HG03442 (cell line): ENCODE data around the gene NIT1.
"Not testable (repeated sequence)": the region's sequence is repeated elsewhere in the genome, so short reads cannot be mapped to it uniquely, and the experiment has no call there.

Experiments
- ATAC-seq: cut with Tn5 transposase; IDR thresholded peaks from one replicate; pipeline ENCODE4 v1.9.1; 2021; ENCODE audit warnings: mild to moderate bottlenecking, moderate library complexity; ENCODE audit not compliant: unreplicated experiment

The NIT1 gene

GRCh38 chr1:161111527-161111926, 6.4 kb upstream of the NIT1 start:
- ATAC-seq, result no peak

DNA sequence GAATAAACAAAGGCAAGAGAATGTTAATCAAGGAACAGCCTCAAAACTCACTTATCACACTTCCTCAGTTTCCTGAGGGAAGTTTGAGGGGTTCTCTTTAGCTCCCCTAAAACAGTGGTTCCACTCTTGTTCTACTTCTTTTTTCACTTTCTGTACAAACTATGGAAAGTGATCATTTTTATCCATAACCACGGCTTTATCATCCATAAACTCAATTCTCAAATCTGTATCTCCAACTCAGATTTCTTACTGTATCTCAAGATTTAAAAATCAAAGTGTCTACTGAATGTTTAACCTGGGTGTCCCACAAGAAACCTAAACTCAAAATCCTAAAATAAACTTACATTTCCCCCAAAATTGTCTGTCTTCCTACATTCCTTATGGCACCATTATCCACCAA, 4.0 kb upstream of the NIT1 start:
- ATAC-seq, result no peak

DNA sequence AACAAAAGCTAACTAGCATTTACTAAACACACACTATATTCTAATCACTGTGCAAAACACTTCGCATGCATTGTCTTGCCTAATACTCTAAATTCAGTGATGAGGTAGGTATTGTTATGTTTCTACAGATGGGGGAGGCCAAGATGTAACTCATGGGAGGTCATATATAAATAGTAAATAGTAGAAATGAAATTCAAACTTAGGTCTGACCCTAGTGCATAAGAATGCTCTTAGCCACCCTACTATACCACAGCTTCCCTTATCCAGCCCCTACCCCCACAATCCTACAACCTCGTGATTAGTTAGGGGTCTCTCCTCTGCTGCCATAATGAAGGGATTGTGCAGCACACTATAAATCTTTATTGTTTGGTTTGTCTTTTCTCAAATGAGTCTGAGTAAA, 3.3 kb upstream of the NIT1 start:
- ATAC-seq, result no peak

DNA sequence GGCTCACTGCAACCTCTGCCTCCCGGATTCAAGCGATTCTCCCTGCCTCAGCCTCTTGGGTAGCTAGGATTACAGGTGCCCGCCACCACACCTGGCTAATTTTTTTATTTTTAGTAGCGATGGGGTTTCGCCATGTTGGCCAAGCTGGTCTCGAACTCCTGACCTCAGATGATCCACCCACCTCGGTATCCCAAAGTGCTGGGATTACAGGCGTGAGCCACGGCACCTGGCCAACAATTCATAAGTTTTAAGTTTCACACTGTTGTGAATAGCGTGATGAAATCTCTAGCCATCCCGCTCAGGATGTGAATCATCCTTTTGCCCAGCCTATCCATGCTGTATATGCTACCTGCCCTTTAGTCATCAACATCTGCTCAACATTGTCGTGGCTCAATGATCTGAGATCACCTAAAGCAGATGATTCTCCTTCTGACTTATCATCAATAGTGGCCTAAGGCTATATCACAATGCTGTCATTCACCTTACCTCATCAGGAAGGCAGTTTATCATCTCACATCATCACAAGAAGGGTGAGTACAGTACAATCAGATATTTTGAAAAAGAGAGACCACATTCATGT, 2.7 kb upstream of the NIT1 start:
- no peak for ATAC-seq

DNA sequence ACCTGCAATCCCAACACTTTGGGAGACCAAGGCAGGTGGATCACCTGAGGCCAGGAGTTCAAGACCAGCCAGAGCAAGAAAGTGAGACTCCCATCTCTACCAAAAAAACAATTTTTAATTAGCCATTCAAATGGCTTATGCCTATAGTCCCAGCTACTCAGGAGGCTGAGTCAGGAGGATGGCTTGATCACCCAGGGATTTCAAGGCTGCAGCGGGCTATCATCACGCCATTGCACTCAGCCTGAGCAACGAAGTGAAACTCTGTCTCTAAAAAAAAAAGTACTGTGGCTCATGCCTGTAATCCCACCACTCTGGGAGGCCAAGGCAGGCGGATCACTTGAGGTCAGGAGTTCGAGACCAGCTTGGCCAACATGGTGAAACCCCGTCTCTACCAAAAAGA, 1.9 kb upstream of the NIT1 start:
- ATAC-seq, result not testable (repeated sequence)

DNA sequence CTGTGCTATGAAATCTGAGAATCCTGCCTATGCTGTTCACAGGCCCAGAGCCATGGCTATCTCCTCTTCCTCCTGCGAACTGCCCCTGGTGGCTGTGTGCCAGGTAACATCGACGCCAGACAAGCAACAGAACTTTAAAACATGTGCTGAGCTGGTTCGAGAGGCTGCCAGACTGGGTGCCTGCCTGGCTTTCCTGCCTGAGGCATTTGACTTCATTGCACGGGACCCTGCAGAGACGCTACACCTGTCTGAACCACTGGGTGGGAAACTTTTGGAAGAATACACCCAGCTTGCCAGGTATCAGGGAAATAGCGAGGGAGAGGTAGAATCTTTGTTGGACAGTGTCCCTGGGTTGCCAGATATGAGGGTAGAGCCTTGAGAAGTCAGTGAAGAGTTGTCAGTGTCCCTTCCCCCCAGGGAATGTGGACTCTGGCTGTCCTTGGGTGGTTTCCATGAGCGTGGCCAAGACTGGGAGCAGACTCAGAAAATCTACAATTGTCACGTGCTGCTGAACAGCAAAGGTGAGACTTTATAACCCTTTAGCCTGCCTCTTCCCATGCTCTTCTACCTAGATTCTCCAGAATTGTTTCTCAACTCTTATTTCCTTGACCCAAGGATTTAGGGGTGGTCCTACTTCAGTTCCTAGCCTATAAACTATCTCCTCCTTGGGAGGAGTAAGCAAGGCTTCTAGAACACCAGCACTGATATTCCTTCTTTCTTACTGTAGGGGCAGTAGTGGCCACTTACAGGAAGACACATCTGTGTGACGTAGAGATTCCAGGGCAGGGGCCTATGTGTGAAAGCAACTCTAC, 1.4 kb downstream of the NIT1 start:
- ATAC-seq, result peak; percentile 41

DNA sequence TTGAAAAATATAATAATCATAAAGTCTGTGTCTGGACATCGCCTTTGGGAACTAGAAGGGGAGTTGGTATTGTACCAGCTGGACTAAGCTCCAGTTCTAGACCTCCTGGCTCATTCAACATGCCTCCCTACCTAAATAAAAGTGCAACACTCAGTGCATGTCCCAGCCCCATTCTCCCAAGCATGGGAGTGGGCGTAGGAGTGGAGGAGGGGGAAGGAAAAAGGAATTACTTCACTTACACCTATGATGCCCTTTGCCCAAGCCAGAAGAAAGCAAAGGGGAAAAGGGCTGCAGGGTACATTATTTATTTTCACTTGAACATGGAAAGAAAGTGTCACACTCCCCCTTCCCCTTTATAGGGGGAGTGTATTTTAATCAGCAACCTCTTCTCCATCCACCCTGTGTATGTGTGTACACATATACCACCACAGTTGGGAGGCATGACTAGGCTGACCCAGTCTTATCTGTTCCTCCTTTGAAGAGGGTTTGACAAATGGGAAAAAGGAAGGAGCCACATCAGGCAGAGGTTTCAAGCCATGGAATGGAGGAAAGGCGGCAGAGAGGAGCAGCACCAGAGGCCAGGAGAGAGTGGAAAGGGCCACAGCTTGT, 3.2 kb downstream of the NIT1 start:
- no peak for ATAC-seq

- no peak for ATAC-seq
Observed at GRCh38 chr1:161121834-161122233, 3.9 kb downstream of the NIT1 start.

- no peak for ATAC-seq
Observed at GRCh38 chr1:161122967-161123366, 5.1 kb downstream of the NIT1 start.

DNA sequence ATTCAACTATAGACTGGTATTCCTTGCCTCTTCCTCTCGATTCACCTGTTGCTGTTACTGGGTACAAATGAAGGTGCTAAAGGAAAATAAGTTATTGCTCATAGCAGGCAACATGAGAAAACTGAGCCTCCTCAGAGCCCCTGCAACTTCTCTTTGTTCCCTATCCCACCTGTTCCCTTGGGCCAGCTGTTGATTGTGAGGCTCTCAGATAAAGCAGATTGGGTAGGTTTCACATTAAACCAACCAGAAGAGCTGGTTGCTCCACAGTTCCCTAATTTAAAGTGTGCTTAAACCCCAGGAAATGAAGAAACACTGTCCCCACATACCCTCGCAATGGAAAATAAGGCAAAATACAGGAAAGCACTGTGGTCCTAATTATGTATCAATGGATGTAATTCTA, 9.7 kb downstream of the NIT1 start:
- no peak for ATAC-seq

- no peak for ATAC-seq
Observed at GRCh38 chr1:161128591-161129420, 10.9 kb downstream of the NIT1 start.

DNA sequence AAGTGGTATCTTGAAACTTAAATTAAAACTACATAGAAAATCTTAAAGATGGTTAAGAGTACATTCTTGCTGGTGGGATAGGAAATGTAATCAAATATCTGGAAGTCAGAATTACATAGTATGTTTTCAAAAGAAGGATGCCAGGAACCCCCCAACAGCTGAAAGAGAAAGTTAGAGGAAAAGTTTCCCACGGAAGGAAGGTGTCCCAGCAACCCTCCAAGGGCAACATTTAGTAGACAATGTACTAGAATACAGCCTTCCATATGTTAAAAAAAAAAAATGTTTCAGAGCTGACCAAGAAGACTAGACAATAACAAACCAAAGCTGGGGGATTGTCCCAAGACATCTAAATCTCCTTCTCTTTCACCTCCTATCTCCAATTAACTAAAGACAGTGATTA, 12.4 kb downstream of the NIT1 start:
- ATAC-seq, result no peak

DNA sequence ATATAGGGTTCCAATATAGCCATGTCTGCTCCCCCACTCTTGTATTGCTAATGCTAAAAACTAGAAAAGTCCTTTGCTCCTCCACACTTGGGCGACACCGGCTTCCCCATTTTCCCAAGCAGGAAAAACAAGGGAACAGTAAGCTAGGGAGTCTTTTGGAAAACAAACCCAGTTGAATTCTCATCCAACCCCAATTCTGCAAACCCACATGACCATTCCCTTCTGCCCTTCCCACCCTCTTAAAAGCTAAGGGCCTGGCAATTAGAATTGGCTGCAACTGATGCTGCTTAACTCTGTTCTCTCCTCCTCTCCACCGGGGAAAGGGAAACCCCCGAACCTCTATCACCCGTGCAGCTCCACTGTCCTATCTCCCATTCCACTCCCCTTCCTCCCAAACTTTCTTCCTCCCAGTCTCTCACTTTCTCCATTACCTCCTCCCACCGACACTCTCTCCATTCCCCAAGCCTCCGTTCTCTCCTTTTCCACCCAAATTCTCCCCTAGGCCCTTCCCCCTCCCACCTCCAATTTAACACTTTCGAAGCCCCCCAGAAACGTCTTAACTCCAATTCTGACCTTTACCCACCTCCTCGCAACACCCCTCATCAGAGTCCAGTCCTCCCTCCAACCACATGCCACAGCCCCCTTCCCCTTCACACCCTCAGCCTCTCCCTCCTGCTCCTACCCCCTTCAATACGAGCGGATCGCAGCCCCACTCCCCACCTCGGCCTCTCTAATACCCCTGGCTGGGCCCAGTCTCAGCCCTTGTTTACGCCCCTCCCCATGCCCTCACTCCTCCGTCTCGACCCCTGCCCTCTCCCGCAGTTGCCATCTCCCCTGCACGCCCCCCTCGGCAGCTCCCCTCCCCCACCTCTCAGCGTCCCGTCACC, 13.9 kb downstream of the NIT1 start:
- ATAC-seq, result no peak

DNA sequence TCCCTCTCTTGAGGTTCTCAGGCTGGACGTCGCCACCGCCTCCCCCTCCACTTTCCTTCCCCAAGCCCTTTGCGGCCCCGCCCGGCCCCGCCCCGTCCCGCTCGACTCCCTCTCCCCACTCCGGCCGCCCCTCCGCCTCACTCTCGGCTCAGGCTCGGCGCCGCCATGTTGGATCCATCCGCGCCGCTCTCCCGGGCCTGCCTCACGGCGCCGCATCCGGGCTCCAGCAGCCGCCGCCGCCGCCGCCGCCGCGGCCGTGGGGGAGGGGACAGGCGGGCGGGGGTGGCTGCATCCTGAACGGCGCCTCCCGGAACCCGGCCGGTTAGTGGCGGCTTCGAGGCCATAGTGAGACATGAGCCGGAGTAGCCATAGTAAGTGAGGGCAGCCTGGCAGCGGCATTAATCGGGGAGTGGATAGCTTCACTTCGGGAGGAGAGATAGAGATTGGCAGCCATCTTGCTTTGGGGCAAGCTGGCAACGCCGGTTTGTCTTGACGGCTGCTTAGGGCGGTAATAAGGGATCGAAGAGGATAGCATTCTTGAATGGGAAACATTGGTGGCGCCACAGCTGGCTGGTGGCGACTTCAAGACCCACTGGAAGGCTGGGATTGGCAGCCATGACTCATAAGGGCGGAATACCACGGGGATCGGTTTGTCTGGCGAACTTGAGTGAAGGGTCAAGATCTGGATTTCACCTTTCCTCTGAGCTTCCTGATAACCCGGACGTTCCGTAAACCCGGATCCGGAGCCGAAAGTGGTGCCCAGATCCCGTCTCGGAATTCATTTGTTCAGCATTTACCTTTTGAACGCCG, 14.7 kb downstream of the NIT1 start, which contains the start of gene DEDD:
Gene DEDD, minus strand, starts transcription at position 258 of the 810 bp plus-strand sequence. CDS start 8,205 bp downstream, outside the sequence.
- peak; percentile 96 for ATAC-seq

- no peak for ATAC-seq
Observed at GRCh38 chr1:161133220-161133740, 15.4 kb downstream of the NIT1 start.

GRCh38 chr1:161137881-161138280, 20.0 kb downstream of the NIT1 start:
- ATAC-seq, result no peak

GRCh38 chr1:161138431-161138830, 20.5 kb downstream of the NIT1 start:
- no peak for ATAC-seq

DNA sequence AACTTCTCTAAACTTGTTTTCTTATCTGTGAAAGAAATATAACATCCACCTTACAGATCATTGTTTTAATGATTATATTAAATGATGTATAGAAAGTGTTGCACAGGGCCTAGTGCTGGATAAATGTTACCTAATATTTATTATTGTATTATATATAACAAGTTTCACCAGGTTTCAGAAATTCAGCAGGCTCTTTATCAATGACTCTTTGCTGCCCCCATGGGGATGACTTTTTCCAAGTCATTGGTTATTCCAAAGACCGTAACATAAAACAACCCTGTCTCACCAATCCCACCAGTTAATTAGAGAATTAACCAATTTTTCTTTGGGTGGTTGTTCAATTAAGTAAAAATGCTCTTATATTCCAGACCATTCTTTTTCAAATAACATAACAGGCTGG, 21.9 kb downstream of the NIT1 start:
- ATAC-seq, result no peak

DNA sequence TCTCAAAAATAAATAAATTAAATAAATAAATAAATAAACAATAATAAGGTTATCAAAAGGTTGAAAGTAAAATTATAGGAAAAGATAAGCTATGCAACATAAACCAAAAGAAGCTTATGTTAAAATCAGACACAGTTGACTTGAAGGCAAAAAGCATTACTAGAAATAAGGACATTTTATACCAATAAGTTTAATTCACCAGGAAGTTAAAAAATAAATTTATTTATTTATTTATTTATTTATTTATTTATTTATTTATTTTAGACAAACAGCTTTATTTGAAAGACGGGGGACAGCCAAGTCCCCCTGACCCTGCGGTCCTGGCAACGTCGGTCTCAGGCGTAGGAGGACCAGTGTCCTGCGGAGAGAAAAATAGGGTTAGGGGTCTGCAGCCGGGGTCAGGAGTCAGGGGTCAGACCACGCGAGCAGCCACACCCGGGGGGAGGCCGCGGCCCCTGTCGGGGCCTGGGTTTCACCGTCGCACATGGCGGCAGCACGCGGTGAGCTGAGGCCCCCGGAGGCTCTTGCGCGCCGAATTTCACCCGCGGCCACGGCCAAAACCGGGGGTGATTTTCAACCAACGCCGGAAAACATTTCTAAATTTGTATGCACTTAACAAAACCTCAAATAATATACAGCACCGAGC, 23.0 kb downstream of the NIT1 start:
- no peak for ATAC-seq
